Measurements from ENCODE around the gene SPIRE2. TPM values are rescaled to one million over a fixed set of nuclear protein-coding genes. Genes with fewer than 3 reads are reported as not detected.
A peak's percentile ranks its signal among the peaks of the same experiment; 100 is the strongest.
"Not testable (repeated sequence)": the region's sequence is repeated elsewhere in the genome, so short reads cannot be mapped to it uniquely, and the experiment has no call there.

The SPIRE2 gene
- total RNA-seq, 1 donor from 2014 or later, result 1.0 TPM

GRCh38 chr16:89811321-89811720, 17.0 kb upstream of the SPIRE2 start:
- no peak for DNase-seq (ENCODE audit: low read depth in 2 of 2)

- DNase-seq (ENCODE audit: low read depth in 2 of 2), result peak in 1 of 2 donors; percentile 9
Observed at GRCh38 chr16:89815639-89816348, 12.5 kb upstream of the SPIRE2 start.

GRCh38 chr16:89818851-89819403, 9.3 kb upstream of the SPIRE2 start:
- DNase-seq (ENCODE audit: low read depth in 2 of 2), result not testable (repeated sequence)

GRCh38 chr16:89819448-89819847, 8.8 kb upstream of the SPIRE2 start:
- not testable (repeated sequence) for DNase-seq (ENCODE audit: low read depth in 2 of 2)

GRCh38 chr16:89821438-89822187, 6.7 kb upstream of the SPIRE2 start:
- DNase-seq (ENCODE audit: low read depth in 2 of 2), result no peak

- no peak for DNase-seq (ENCODE audit: low read depth in 2 of 2)
Observed at GRCh38 chr16:89822188-89823086, 5.8 kb upstream of the SPIRE2 start.

- no peak for DNase-seq (ENCODE audit: low read depth in 2 of 2)
Observed at GRCh38 chr16:89823087-89823823, 5.0 kb upstream of the SPIRE2 start.

GRCh38 chr16:89823824-89824148, 4.5 kb upstream of the SPIRE2 start:
- DNase-seq (ENCODE audit: low read depth in 2 of 2), result not testable (repeated sequence)

GRCh38 chr16:89826531-89827382, 1.5 kb upstream of the SPIRE2 start:
- DNase-seq (ENCODE audit: low read depth in 2 of 2), result no peak

DNA sequence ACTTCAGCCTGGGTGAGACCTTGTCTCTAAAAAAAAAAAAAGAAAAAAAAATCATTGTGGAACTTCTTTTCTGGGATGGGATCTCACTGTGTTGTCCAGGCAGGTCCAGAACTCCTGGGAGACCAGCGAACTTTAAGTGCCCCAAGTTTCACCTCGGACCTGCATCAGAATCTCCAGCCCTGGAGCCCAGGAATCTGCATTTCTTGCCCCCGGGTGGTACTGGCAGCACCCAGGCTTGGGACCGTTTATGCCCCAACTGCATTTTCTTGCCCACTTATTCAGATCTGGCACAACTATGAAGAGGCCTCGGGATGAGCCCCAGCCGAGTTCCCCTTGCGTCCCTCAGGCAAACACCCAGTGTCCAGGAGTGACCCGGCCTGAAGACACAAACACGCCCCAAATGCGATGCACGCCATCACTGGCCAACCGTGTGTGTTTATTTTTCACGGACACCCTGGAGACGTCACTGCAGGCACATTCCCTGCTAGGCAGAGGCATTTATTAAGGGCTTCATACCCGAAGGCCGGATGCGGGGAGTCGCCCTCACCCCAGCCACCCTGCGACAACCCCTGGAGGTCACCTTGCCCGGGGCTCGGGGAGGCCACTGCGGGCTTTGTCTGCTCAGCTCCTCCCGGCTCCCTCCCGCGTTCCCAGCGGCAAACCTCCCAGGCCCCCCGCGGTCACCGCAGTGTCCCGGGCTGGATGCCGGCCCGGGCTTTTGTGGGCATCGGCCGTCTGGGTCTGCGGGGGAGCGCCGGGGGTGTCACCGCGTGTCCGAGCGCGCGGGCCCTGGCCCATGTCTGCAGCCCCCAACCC, 684 bp upstream of the SPIRE2 start:
- peak; percentile 30 to 46 for DNase-seq (ENCODE audit: low read depth in 2 of 2)

DNA sequence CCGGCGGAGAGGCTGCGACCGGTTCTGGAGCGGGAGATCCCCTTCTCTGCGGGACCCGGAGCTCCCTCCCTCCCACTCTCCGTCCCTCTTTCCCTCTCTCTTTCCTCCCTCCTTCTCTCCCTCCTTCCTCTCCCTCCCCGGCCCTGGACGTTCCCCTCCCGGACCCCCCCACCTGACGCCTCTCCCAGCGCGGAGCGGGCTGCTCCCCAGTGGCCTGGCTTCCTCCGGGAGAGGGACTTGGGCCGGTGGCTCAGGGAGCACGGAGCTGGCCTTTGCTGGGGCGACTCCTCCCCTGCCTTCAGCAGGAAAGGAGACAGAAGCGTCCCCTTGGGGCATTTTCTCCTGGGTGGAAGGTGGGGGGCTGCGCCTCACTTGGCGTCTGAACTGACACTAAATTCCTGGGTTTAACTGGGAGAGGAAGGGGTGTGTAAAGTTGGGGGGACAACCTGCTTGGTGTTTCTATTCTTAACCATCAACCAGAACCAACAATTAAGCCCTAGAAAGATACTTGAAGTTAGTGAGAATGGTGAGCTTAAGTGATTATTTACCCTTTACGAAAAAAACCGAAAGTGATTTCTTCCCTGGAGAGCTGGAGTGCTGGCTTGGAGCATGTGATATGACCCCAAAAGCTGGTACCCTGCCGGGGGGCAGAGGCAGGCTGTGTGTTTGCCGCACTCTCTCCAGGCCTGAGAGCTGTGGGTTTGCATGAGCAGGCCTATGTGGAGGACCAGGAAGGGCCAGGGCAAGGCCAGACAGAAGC, 775 bp downstream of the SPIRE2 start:
- no peak for DNase-seq (ENCODE audit: low read depth in 2 of 2)

- DNase-seq (ENCODE audit: low read depth in 2 of 2), result no peak
Observed at GRCh38 chr16:89829630-89830437, 1.6 kb downstream of the SPIRE2 start.

DNA sequence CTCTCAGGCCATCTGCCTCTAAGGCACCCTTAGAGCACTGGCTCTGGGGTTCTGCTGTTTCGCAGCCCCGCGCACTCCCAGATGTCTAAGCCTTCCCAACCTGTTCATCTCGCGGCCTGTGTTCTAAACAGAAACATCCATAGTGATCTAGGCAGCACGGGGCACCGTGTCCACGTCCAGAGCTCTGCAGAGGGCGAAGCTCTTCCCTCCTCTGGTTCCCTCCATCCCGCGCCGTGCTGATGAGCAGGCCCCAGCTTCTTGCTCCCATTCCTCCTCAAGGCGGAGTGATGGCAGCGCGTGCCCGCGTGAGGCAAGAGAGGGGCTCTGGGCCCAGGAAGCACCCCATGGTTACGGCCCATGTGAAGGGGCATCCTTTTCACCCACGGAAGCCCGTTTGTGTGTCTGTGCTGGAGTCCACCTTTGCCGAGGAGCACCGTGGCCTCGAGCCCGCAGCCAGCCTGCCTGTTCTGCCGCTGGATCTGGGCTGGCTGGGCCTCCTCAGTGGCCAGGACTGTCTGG, 3.6 kb downstream of the SPIRE2 start:
- no peak for DNase-seq (ENCODE audit: low read depth in 2 of 2)

- not testable (repeated sequence) for DNase-seq (ENCODE audit: low read depth in 2 of 2)
Observed at GRCh38 chr16:89833664-89834363, 5.5 kb downstream of the SPIRE2 start.

DNA sequence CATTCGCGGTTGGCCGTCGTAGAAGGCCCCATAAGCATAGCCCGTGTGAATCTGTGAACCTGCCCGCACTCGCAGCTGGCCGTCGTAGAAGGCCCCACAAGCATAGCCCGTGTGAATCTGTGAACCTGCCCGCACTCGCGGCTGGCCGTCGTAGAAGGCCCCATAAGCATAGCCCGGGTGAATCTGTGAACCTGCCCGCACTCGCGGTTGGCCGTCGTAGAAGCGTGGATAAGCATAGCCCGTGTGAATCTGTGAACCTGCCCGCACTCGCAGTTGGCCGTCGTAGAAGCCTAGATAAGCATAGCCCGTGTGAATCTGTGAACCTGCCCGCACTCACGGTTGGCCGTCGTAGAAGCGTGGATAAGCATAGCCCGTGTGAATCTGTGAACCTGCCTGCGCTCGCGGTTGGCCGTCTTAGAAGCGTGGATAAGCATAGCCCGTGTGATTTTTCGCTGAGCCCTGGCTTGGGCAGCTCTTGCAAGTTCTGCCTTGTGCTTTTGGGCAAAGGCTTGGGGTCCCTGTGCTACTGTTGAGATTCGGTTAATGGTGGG, 6.6 kb downstream of the SPIRE2 start:
- DNase-seq (ENCODE audit: low read depth in 2 of 2), result not testable (repeated sequence)

GRCh38 chr16:89836484-89836883, 8.2 kb downstream of the SPIRE2 start:
- DNase-seq (ENCODE audit: low read depth in 2 of 2), result not testable (repeated sequence)

All from dermis microvascular lymphatic vessel endothelial cell (primary cell).